ENCODE data around the gene TFDP1.
"Not testable (repeated sequence)": the region's sequence is repeated elsewhere in the genome, so short reads cannot be mapped to it uniquely, and the experiment has no call there.

Gene TFDP1

DNA sequence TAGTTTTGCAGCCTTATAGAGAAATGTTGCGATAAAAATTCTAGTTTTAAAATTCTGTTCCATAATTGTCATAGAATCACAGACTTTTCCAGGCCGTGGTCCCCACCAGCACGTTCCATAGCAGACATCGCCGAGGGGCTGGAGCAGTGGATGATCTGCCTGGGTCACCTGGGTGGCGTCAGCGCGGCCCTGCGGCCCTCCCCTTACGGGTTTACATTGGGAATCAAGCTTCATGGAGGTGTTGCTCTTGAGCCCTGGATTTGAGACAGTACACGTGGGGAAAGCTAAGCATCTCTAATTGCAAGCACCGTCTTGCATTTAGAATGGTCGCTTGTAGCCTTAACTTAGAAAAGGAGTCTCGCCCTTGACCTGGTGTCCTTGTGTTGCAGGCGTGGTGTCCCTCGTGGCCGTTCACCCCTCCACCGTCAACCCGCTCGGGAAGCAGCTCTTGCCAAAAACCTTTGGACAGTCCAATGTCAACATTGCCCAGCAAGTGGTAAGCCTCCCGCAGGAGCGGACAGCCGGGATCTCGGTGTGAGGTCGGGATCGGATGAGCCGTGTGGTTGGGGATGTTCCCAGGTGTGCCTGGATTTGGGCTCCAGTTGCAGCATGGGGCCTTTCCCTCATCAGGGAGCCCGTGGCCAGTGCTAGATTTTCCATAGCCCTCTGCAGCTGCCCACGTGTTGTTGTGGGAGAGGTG, 38.4 kb downstream of the TFDP1 start:
- no peak overlapping the region for H3K27ac ChIP-seq (replicated peaks)
- no peaks in the 10 kb centered on the region for H3K27me3 ChIP-seq (ENCODE audit: insufficient read depth, poor library complexity, severe bottlenecking)
- no peak overlapping the region for H3K4me3 ChIP-seq (replicated peaks; ENCODE audit: insufficient read depth, low read length)
- no peak for TF ChIP-seq GABPA (IDR thresholded peaks at IDR 0.05; ENCODE audit: low read depth)
- no peak for TF ChIP-seq POLR2AphosphoS5 (IDR thresholded peaks at IDR 0.05; ENCODE audit: low read depth)
- no peak for TF ChIP-seq REST (IDR thresholded peaks at IDR 0.05; ENCODE audit: insufficient replicate concordance, low read depth)
- TF ChIP-seq SPI1 (IDR thresholded peaks at IDR 0.05; ENCODE audit: borderline replicate concordance, low read depth), result no peak
- TF ChIP-seq, protein P1, sequence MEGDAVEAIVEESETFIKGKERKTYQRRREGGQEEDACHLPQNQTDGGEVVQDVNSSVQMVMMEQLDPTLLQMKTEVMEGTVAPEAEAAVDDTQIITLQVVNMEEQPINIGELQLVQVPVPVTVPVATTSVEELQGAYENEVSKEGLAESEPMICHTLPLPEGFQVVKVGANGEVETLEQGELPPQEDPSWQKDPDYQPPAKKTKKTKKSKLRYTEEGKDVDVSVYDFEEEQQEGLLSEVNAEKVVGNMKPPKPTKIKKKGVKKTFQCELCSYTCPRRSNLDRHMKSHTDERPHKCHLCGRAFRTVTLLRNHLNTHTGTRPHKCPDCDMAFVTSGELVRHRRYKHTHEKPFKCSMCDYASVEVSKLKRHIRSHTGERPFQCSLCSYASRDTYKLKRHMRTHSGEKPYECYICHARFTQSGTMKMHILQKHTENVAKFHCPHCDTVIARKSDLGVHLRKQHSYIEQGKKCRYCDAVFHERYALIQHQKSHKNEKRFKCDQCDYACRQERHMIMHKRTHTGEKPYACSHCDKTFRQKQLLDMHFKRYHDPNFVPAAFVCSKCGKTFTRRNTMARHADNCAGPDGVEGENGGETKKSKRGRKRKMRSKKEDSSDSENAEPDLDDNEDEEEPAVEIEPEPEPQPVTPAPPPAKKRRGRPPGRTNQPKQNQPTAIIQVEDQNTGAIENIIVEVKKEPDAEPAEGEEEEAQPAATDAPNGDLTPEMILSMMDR (IDR thresholded peaks at IDR 0.05; ENCODE audit: insufficient read depth, low read length), result no peak
- no peak for DNase-seq (ENCODE audit: low read depth in 1 of 2, low spot score in 1 of 2)

DNA sequence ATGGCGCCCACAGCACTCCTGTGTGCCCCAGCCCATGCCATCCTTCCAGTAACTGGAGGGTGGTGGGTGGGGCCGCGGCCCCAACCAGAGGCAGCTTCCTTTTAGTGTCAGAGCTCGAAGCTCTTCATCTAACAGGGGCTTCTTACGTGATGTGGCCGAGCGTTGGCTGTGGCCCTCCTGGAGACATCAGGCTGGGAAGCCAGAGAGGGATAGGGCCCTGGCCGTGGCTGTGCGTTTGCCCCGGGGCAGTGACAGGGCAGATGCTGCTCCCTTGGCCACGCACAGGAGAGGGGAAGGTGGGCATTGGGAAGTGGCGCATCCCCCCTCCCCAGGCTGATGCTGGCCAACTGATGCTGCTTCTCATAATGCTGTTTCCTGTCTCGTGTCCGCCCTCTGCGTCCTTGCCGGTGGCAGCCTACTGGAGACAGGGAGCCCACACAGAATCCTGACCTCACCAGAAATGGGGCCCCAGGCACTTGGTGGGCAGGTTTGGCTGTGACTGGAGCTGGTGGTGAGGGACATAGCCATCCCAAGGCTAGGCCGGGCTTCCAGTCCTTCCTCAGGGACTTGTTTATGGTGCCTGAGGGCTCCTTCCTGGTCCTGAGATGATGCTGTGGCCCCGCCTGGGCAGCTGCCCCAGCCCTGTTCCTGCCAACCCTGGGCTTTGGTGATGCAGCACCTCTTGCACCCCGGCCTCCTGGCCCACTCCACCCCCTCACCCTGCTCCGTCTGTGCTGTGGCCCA, 39.1 kb downstream of the TFDP1 start:
- Histone ChIP-seq H3K27me3 (ENCODE audit: insufficient read depth, poor library complexity, severe bottlenecking) (no peaks in the 10 kb centered on the region), H3K27ac (replicated peaks) (no peak overlapping the region), H3K4me3 (replicated peaks; ENCODE audit: insufficient read depth, low read length) (no peak overlapping the region)
- TF ChIP-seq POLR2AphosphoS5 (IDR thresholded peaks at IDR 0.05; ENCODE audit: low read depth) (no peak), SPI1 (IDR thresholded peaks at IDR 0.05; ENCODE audit: borderline replicate concordance, low read depth) (no peak), GABPA (IDR thresholded peaks at IDR 0.05; ENCODE audit: low read depth) (no peak), REST (IDR thresholded peaks at IDR 0.05; ENCODE audit: insufficient replicate concordance, low read depth) (no peak)
- TF ChIP-seq, protein P1 (IDR thresholded peaks at IDR 0.05; ENCODE audit: insufficient read depth, low read length), result no peak
- DNase-seq (ENCODE audit: low read depth in 1 of 2, low spot score in 1 of 2), result no peak

GRCh38 chr13:113624235-113624587, 39.7 kb downstream of the TFDP1 start:
- DNase-seq (ENCODE audit: low read depth in 1 of 2, low spot score in 1 of 2), result no peak
- no peak overlapping the region for H3K27ac ChIP-seq (replicated peaks)
- no peak overlapping the region for H3K4me3 ChIP-seq (replicated peaks; ENCODE audit: insufficient read depth, low read length)
- no peaks in the 10 kb centered on the region for H3K27me3 ChIP-seq (ENCODE audit: insufficient read depth, poor library complexity, severe bottlenecking)
- TF ChIP-seq GABPA (IDR thresholded peaks at IDR 0.05; ENCODE audit: low read depth) (no peak), REST (IDR thresholded peaks at IDR 0.05; ENCODE audit: insufficient replicate concordance, low read depth) (no peak), SPI1 (IDR thresholded peaks at IDR 0.05; ENCODE audit: borderline replicate concordance, low read depth) (no peak), POLR2AphosphoS5 (IDR thresholded peaks at IDR 0.05; ENCODE audit: low read depth) (no peak)
- TF ChIP-seq, protein P1 (IDR thresholded peaks at IDR 0.05; ENCODE audit: insufficient read depth, low read length), result no peak

- not testable (repeated sequence) for H3K4me3 ChIP-seq (replicated peaks; ENCODE audit: insufficient read depth, low read length); DNase-seq (ENCODE audit: low read depth in 1 of 2, low spot score in 1 of 2); H3K27ac ChIP-seq (replicated peaks); H3K27me3 ChIP-seq (ENCODE audit: insufficient read depth, poor library complexity, severe bottlenecking)
These were observed 40.2 kb downstream of the TFDP1 start for GRCh38 chr13:113624640-113625304.

All from HL-60 (cell line).